Large intestine (tissue), 12 donors: Measurements from ENCODE around the gene SGCE. TPM values are rescaled to one million over a fixed set of nuclear protein-coding genes. Genes with fewer than 3 reads are reported as not detected.
"Not testable (repeated sequence)": the region's sequence is repeated elsewhere in the genome, so short reads cannot be mapped to it uniquely, and the experiment has no call there.

Experiments
- DNase-seq, 2 donors: peaks; one replicate each; pipeline versions ENCODE4 v3.0.0 to v3.0.0-alpha.2; 2013
- H3K27ac ChIP-seq: one replicate; pipeline ENCODE4 v1.5.1; 2013; ENCODE audit warnings: low read length
- H3K27me3 ChIP-seq: 2 replicates; pipeline ENCODE4 v1.6.1; 2013; ENCODE audit warnings: low read length; ENCODE audit not compliant: control insufficient read depth, insufficient read depth
- H3K36me3 ChIP-seq: 2 replicates; pipeline ENCODE4 v1.6.1; 2013; ENCODE audit warnings: low read length; ENCODE audit not compliant: control insufficient read depth, insufficient read depth
- H3K4me1 ChIP-seq: one replicate; pipeline ENCODE4 v1.6.1; 2013; ENCODE audit warnings: low read length; ENCODE audit not compliant: control insufficient read depth, insufficient read depth
- H3K4me3 ChIP-seq: one replicate; pipeline ENCODE4 v1.5.1; 2013; ENCODE audit warnings: low read length
- H3K9me3 ChIP-seq: one replicate; pipeline ENCODE4 v1.6.1; 2013; ENCODE audit warnings: mild to moderate bottlenecking, low read depth, low read length, moderate library complexity; ENCODE audit not compliant: control insufficient read depth
- WGBS: methylation state at CpG from one replicate; pipeline ENCODE4 v1.1.5; 2013; ENCODE audit warnings: low lambda C conversion rate; ENCODE audit not compliant: insufficient coverage; 5-methylcytosine and 5-hydroxymethylcytosine counted together
- long read RNA-seq, 11 donors: transcript quantifications; one replicate each; lab custom pipeline, GENCODE V29; 2026
- polyA plus RNA-seq: library from polyadenylated mRNA; unstranded; fragments of 120-200 nt; gene quantifications from one replicate; pipeline ENCODE4 v1.2.1, GENCODE V29; 2013

The SGCE gene
- 36.2 TPM for polyA plus RNA-seq
- long read RNA-seq, donor 1, partial matches to known transcripts: 0 of 4 reads
- long read RNA-seq, donor 1, other reads (novel, unspliced or antisense): 0 of 4 reads
- long read RNA-seq, donor 2, transcript SGCE-299 (11 exons, 1,614 nt): major isoform, 8 of 20 reads
- long read RNA-seq, donor 2, transcript SGCE-207 (10 exons, 1,672 nt): minor isoform, 5 of 20 reads
- long read RNA-seq, donor 2, partial matches to known transcripts: 0 of 20 reads
- long read RNA-seq, donor 2, other reads (novel, unspliced or antisense): 0 of 20 reads
- long read RNA-seq, donor 3, transcript SGCE-299 (11 exons, 1,614 nt): major isoform, 6 of 61 reads
- long read RNA-seq, donor 3, partial matches to known transcripts: 45 of 61 reads
- long read RNA-seq, donor 3, other reads (novel, unspliced or antisense): 5 of 61 reads
- long read RNA-seq, donor 4, partial matches to known transcripts: 0 of 1 reads
- long read RNA-seq, donor 4, other reads (novel, unspliced or antisense): 0 of 1 reads
- long read RNA-seq, donor 5, transcript SGCE-207 (10 exons, 1,672 nt): minor isoform, 5 of 50 reads
- long read RNA-seq, donor 5, transcript SGCE-299 (11 exons, 1,614 nt): major isoform, 8 of 50 reads
- long read RNA-seq, donor 5, partial matches to known transcripts: 20 of 50 reads
- long read RNA-seq, donor 5, other reads (novel, unspliced or antisense): 13 of 50 reads
- long read RNA-seq, donor 6, partial matches to known transcripts: 0 of 7 reads
- long read RNA-seq, donor 6, other reads (novel, unspliced or antisense): 0 of 7 reads
- long read RNA-seq, donor 7, transcript SGCE-299 (11 exons, 1,614 nt): major isoform, 5 of 8 reads
- long read RNA-seq, donor 7, partial matches to known transcripts: 0 of 8 reads
- long read RNA-seq, donor 7, other reads (novel, unspliced or antisense): 0 of 8 reads
- long read RNA-seq, donor 8, transcript SGCE-207 (10 exons, 1,672 nt): minor isoform, 5 of 17 reads
- long read RNA-seq, donor 8, transcript SGCE-299 (11 exons, 1,614 nt): major isoform, 8 of 17 reads
- long read RNA-seq, donor 8, partial matches to known transcripts: 0 of 17 reads
- long read RNA-seq, donor 8, other reads (novel, unspliced or antisense): 0 of 17 reads
- long read RNA-seq, donor 9, transcript SGCE-299 (11 exons, 1,614 nt): major isoform, 5 of 15 reads
- long read RNA-seq, donor 9, partial matches to known transcripts: 0 of 15 reads
- long read RNA-seq, donor 9, other reads (novel, unspliced or antisense): 0 of 15 reads
- long read RNA-seq, donor 10, transcript SGCE-299 (11 exons, 1,614 nt): major isoform, 5 of 17 reads
- long read RNA-seq, donor 10, partial matches to known transcripts: 8 of 17 reads
- long read RNA-seq, donor 10, other reads (novel, unspliced or antisense): 0 of 17 reads
- long read RNA-seq, donor 11, transcript SGCE-299 (11 exons, 1,614 nt): major isoform, 8 of 15 reads
- long read RNA-seq, donor 11, transcript SGCE-207 (10 exons, 1,672 nt): minor isoform, 5 of 15 reads
- long read RNA-seq, donor 11, partial matches to known transcripts: 0 of 15 reads
- long read RNA-seq, donor 11, other reads (novel, unspliced or antisense): 0 of 15 reads

GRCh38 chr7:94655848-94656657 lies at the start of gene SGCE:
Gene SGCE (minus strand): TSS chr7:94656133. CDS start chr7:94656098, 35 bp downstream.
- H3K9me3 ChIP-seq: peaks cover 16% of the 10 kb centered on the region
- peak; percentile 42 to 69 for DNase-seq
- WGBS: 73% methylated on average over 6 of the region's 63 CpGs
- H3K27ac ChIP-seq: peak within 1 kb of the TSS; percentile 37
- peaks cover 9% of the 10 kb centered on the region for H3K27me3 ChIP-seq
- peak within 1 kb of the TSS; percentile 62 for H3K4me3 ChIP-seq
- H3K36me3 ChIP-seq: no peaks in the 10 kb centered on the region
- H3K4me1 ChIP-seq: peaks cover 5% of the 10 kb centered on the region

- H3K36me3 ChIP-seq, DNase-seq, H3K4me3 ChIP-seq, H3K27ac ChIP-seq, H3K9me3 ChIP-seq, H3K4me1 ChIP-seq, H3K27me3 ChIP-seq: not testable (repeated sequence)
- WGBS: no CpG with 5 or more reads among the region's 39 CpGs
These were observed 49.5 kb upstream of the SGCE start for GRCh38 chr7:94705155-94706021.

GRCh38 chr7:94701555-94701973 lies 45.6 kb upstream of the SGCE start:
- WGBS: no CpG with 5 or more reads among the region's 1 CpG
- Histone ChIP-seq H3K36me3 (no peaks in the 10 kb centered on the region), H3K9me3 (peaks cover 4% of the 10 kb centered on the region), H3K27ac (peak overlapping the region; percentile 5), H3K4me1 (peaks cover 7% of the 10 kb centered on the region), H3K27me3 (no peaks in the 10 kb centered on the region), H3K4me3 (no peak overlapping the region)
- peak; percentile 9 to 48 for DNase-seq

GRCh38 chr7:94700926-94701554 lies 45.1 kb upstream of the SGCE start:
- Histone ChIP-seq H3K36me3 (no peaks in the 10 kb centered on the region), H3K27me3 (no peaks in the 10 kb centered on the region), H3K4me3 (no peak overlapping the region), H3K4me1 (peaks cover 7% of the 10 kb centered on the region), H3K27ac (no peak overlapping the region), H3K9me3 (peaks cover 4% of the 10 kb centered on the region)
- DNase-seq: no peak

GRCh38 chr7:94698275-94698674 lies 42.3 kb upstream of the SGCE start:
- DNase-seq: peak in 1 of 2 donors; percentile 32
- Histone ChIP-seq H3K9me3 (no peaks in the 10 kb centered on the region), H3K4me1 (peaks cover 7% of the 10 kb centered on the region), H3K27me3 (no peaks in the 10 kb centered on the region), H3K27ac (no peak overlapping the region), H3K4me3 (no peak overlapping the region), H3K36me3 (no peaks in the 10 kb centered on the region)
- WGBS: 60% methylated on average over 1 of the region's 2 CpGs

GRCh38 chr7:94697035-94697974 lies 41.4 kb upstream of the SGCE start:
- Histone ChIP-seq H3K36me3 (no peaks in the 10 kb centered on the region), H3K9me3 (no peaks in the 10 kb centered on the region), H3K4me1 (peaks cover 7% of the 10 kb centered on the region), H3K27ac (peak overlapping the region; percentile 48), H3K27me3 (no peaks in the 10 kb centered on the region), H3K4me3 (no peak overlapping the region)
- peak; percentile 42 to 67 for DNase-seq
- WGBS: 83% methylated on average over 1 of the region's 1 CpG

- WGBS: no CpG with 5 or more reads among the region's 2 CpGs
These were observed 31.9 kb upstream of the SGCE start for GRCh38 chr7:94687810-94688209.

GRCh38 chr7:94687076-94687475 lies 31.1 kb upstream of the SGCE start:
- H3K4me1 ChIP-seq: no peaks in the 10 kb centered on the region
- no peak overlapping the region for H3K4me3 ChIP-seq
- no peak overlapping the region for H3K27ac ChIP-seq
- H3K27me3 ChIP-seq: no peaks in the 10 kb centered on the region
- H3K36me3 ChIP-seq: no peaks in the 10 kb centered on the region
- no peak for DNase-seq
- no peaks in the 10 kb centered on the region for H3K9me3 ChIP-seq
- 71% methylated on average over 1 of the region's 2 CpGs for WGBS

More at GRCh38 chr7:94687810-94688209, 31.9 kb upstream of the SGCE start:
- Histone ChIP-seq H3K4me3 (no peak overlapping the region), H3K27ac (no peak overlapping the region), H3K36me3 (no peaks in the 10 kb centered on the region), H3K27me3 (no peaks in the 10 kb centered on the region), H3K4me1 (no peaks in the 10 kb centered on the region), H3K9me3 (no peaks in the 10 kb centered on the region)
- no peak for DNase-seq
